Measurements from ENCODE around the gene POLR1D.

- TF ChIP-seq, protein P1, sequence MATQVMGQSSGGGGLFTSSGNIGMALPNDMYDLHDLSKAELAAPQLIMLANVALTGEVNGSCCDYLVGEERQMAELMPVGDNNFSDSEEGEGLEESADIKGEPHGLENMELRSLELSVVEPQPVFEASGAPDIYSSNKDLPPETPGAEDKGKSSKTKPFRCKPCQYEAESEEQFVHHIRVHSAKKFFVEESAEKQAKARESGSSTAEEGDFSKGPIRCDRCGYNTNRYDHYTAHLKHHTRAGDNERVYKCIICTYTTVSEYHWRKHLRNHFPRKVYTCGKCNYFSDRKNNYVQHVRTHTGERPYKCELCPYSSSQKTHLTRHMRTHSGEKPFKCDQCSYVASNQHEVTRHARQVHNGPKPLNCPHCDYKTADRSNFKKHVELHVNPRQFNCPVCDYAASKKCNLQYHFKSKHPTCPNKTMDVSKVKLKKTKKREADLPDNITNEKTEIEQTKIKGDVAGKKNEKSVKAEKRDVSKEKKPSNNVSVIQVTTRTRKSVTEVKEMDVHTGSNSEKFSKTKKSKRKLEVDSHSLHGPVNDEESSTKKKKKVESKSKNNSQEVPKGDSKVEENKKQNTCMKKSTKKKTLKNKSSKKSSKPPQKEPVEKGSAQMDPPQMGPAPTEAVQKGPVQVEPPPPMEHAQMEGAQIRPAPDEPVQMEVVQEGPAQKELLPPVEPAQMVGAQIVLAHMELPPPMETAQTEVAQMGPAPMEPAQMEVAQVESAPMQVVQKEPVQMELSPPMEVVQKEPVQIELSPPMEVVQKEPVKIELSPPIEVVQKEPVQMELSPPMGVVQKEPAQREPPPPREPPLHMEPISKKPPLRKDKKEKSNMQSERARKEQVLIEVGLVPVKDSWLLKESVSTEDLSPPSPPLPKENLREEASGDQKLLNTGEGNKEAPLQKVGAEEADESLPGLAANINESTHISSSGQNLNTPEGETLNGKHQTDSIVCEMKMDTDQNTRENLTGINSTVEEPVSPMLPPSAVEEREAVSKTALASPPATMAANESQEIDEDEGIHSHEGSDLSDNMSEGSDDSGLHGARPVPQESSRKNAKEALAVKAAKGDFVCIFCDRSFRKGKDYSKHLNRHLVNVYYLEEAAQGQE (IDR thresholded peaks at IDR 0.05; ENCODE audit: insufficient replicate concordance, low read depth): no peak
- TF ChIP-seq POLR2AphosphoS5 (IDR thresholded peaks at IDR 0.05; ENCODE audit: low read depth) (no peak), CTCF (IDR thresholded peaks at IDR 0.05; ENCODE audit: insufficient read depth, low read length) (no peak), GABPA (IDR thresholded peaks at IDR 0.05; ENCODE audit: low read depth) (no peak)
These were observed 49.3 kb upstream of the POLR1D start for GRCh38 chr13:27572234-27572901.
